ENCODE measurements around the gene PUDP. TPM values are rescaled to one million over a fixed set of nuclear protein-coding genes. Genes with fewer than 3 reads are reported as not detected.

PUDP gene
- total RNA-seq, 1 donor from 2014 or later, result 18.4 TPM

GRCh38 chrX:7168371-7168770 is 20.4 kb upstream of the PUDP start:
- Mint-ChIP-seq H3K27me3 (ENCODE audit: unreplicated experiment) (no peaks in the 10 kb centered on the region), H3K9me3 (ENCODE audit: unreplicated experiment) (no peaks in the 10 kb centered on the region), H3K4me1 (ENCODE audit: unreplicated experiment) (peaks cover 10% of the 10 kb centered on the region), H3K4me3 (ENCODE audit: unreplicated experiment) (no peak overlapping the region), H3K36me3 (ENCODE audit: unreplicated experiment) (no peaks in the 10 kb centered on the region), H3K27ac (ENCODE audit: unreplicated experiment) (no peak overlapping the region)
- DNase-seq (ENCODE audit: extremely low spot score, unreplicated experiment), result no peak
- TF ChIP-seq, protein P1, sequence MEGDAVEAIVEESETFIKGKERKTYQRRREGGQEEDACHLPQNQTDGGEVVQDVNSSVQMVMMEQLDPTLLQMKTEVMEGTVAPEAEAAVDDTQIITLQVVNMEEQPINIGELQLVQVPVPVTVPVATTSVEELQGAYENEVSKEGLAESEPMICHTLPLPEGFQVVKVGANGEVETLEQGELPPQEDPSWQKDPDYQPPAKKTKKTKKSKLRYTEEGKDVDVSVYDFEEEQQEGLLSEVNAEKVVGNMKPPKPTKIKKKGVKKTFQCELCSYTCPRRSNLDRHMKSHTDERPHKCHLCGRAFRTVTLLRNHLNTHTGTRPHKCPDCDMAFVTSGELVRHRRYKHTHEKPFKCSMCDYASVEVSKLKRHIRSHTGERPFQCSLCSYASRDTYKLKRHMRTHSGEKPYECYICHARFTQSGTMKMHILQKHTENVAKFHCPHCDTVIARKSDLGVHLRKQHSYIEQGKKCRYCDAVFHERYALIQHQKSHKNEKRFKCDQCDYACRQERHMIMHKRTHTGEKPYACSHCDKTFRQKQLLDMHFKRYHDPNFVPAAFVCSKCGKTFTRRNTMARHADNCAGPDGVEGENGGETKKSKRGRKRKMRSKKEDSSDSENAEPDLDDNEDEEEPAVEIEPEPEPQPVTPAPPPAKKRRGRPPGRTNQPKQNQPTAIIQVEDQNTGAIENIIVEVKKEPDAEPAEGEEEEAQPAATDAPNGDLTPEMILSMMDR (IDR thresholded peaks at IDR 0.05), result no peak

DNA sequence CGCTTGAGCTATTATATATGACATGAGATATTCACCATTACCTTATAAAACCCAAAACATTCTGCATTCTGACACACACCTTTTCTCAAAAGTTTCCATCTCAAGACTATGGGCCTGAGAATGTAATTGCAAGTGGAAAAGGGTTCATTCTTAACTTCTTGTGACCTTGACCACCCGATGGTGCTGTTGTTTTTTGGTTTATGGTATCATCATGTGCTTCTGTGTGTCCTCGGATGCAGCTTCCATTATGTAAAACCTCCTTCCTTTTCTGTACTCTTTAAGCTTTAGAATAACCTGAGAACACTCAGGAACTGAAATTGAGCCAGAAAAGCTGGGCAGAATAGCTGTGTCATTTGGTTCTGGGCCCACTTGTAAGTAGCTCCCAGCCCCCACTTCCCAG is 16.2 kb upstream of the PUDP start:
- TF ChIP-seq, protein P1 (IDR thresholded peaks at IDR 0.05), result no peak
- Mint-ChIP-seq H3K27me3 (ENCODE audit: unreplicated experiment) (no peaks in the 10 kb centered on the region), H3K36me3 (ENCODE audit: unreplicated experiment) (no peaks in the 10 kb centered on the region), H3K9me3 (ENCODE audit: unreplicated experiment) (no peaks in the 10 kb centered on the region), H3K4me1 (ENCODE audit: unreplicated experiment) (peaks cover 28% of the 10 kb centered on the region), H3K4me3 (ENCODE audit: unreplicated experiment) (no peak overlapping the region), H3K27ac (ENCODE audit: unreplicated experiment) (no peak overlapping the region)
- no peak for DNase-seq (ENCODE audit: extremely low spot score, unreplicated experiment)

- H3K4me1 Mint-ChIP-seq (ENCODE audit: unreplicated experiment), result peaks cover 33% of the 10 kb centered on the region
- no peaks in the 10 kb centered on the region for H3K36me3 Mint-ChIP-seq (ENCODE audit: unreplicated experiment)
- no peaks in the 10 kb centered on the region for H3K27me3 Mint-ChIP-seq (ENCODE audit: unreplicated experiment)
- H3K9me3 Mint-ChIP-seq (ENCODE audit: unreplicated experiment), result no peaks in the 10 kb centered on the region
- no peak for DNase-seq (ENCODE audit: extremely low spot score, unreplicated experiment)
- TF ChIP-seq, protein P1 (IDR thresholded peaks at IDR 0.05), result no peak
- H3K27ac Mint-ChIP-seq (ENCODE audit: unreplicated experiment), result no peak overlapping the region
- no peak overlapping the region for H3K4me3 Mint-ChIP-seq (ENCODE audit: unreplicated experiment)
These were observed 15.3 kb upstream of the PUDP start for GRCh38 chrX:7163146-7163677.

DNA sequence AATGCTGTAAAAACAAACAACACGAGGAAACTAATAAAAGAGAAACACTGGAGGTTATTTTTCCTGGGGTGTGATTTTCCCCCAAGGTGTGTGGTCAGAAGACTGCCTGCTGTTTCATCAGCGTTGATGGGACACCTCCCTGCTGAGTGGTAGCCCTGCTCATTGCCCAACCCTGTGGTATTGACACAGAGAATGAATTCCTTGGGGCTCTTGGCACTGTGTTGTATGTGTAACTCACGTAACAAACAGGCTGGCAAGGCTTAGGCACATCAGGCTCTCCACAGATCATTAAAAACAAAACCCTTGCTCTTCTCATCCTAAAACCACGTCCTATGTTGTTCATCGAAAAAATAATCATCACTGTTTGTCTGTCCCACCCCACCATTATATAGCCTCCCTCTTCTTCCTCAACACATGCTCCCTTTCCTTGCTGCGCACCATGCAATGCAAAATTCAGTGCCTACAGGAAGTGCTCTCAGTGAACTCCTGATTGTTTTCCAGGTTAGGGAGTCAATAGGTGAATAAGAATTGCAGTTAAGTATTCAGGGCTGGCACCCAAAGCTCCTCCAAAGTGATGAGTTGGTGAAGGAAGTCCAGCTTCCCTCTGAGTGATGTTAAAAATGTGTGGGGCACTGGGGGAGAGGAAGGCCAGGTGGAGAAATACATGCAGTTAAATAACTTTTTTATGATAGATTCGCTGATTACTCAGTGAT is 11.4 kb upstream of the PUDP start:
- Mint-ChIP-seq H3K27me3 (ENCODE audit: unreplicated experiment) (no peaks in the 10 kb centered on the region), H3K4me1 (ENCODE audit: unreplicated experiment) (peaks cover 41% of the 10 kb centered on the region), H3K27ac (ENCODE audit: unreplicated experiment) (peak overlapping the region; percentile 42), H3K36me3 (ENCODE audit: unreplicated experiment) (no peaks in the 10 kb centered on the region), H3K9me3 (ENCODE audit: unreplicated experiment) (no peaks in the 10 kb centered on the region), H3K4me3 (ENCODE audit: unreplicated experiment) (no peak overlapping the region)
- TF ChIP-seq, protein P1 (IDR thresholded peaks at IDR 0.05), result no peak
- no peak for DNase-seq (ENCODE audit: extremely low spot score, unreplicated experiment)

GRCh38 chrX:7158468-7158990 is 10.6 kb upstream of the PUDP start:
- DNase-seq (ENCODE audit: extremely low spot score, unreplicated experiment), result no peak
- H3K27me3 Mint-ChIP-seq (ENCODE audit: unreplicated experiment), result no peaks in the 10 kb centered on the region
- TF ChIP-seq, protein P1 (IDR thresholded peaks at IDR 0.05), result no peak
- H3K36me3 Mint-ChIP-seq (ENCODE audit: unreplicated experiment), result no peaks in the 10 kb centered on the region
- peaks cover 37% of the 10 kb centered on the region for H3K4me1 Mint-ChIP-seq (ENCODE audit: unreplicated experiment)
- peak overlapping the region; percentile 42 for H3K27ac Mint-ChIP-seq (ENCODE audit: unreplicated experiment)
- peak overlapping the region; percentile 27 for H3K4me3 Mint-ChIP-seq (ENCODE audit: unreplicated experiment)
- no peaks in the 10 kb centered on the region for H3K9me3 Mint-ChIP-seq (ENCODE audit: unreplicated experiment)
